HepG2 (cell line): Measurements from ENCODE around the gene EPHX1. TPM values are rescaled to one million over a fixed set of nuclear protein-coding genes. Genes with fewer than 3 reads are reported as not detected.
A peak's percentile ranks its signal among the peaks of the same experiment; 100 is the strongest.

Experiments
- ATAC-seq: fragments of 200-7000 bp; cut with Tn5 transposase; 3 replicates; pipeline ENCODE4 v1.9.1; 2020; ENCODE audit warnings: mild to moderate bottlenecking, moderate library complexity
- BruUV-seq: library from RNA; stranded (reverse); fragments of 400-500 nt; replicated peaks from 2 replicates; lab custom pipeline; 2021; lab: Mats Ljungman, UMichigan
- CTCF ChIA-PET: fragments of 300-600 bp; formaldehyde crosslinking; extraction: SDS; loops from one replicate; lab custom pipeline; 2021; ENCODE audit warnings: low total read pairs, inconsistent platforms, low intra/inter-chr PET ratio; lab: Yijun Ruan, JAX
- POLR2A ChIA-PET: fragments of 350-600 bp; sonication (Branson Sonifier 250); formaldehyde crosslinking; loops from one replicate; lab custom pipeline; 2020; ENCODE audit warnings: antibody characterized with exemption, inconsistent platforms; lab: Yijun Ruan, JAX
- DNase-seq: peaks from one replicate; pipeline ENCODE4 v3.0.0-alpha.2; 2015; ENCODE audit warnings: low spot score
- FAIRE-seq: peaks from 3 replicates; lab custom pipeline; 2011; peaks lifted over from hg19 to GRCh38; lab: Jason Lieb, UNC
- H2AFZ ChIP-seq: one replicate; pipeline ENCODE4 v1.6.1; 2011; ENCODE audit warnings: low read length, inconsistent platforms
- H3K27ac ChIP-seq: fragments of 300-600 bp; 3 replicates; pipeline ENCODE4 v1.8.0; 2011; ENCODE audit warnings: mixed run types, mild to moderate bottlenecking, mixed read lengths, low read length, inconsistent platforms; ENCODE audit not compliant: insufficient read depth; ENCODE audit errors: extremely low read length
- H3K27me3 ChIP-seq, 2 experiments: fragments of 200-600 bp in 1 of 2; 2 replicates in 1 of 2; 3 replicates in 1 of 2; pipeline versions ENCODE4 v1.6.0 to v1.8.0; 2011; ENCODE audit warnings: low read length in 2 of 2, mild to moderate bottlenecking in 2 of 2, moderate library complexity in 2 of 2, inconsistent platforms in 1 of 2; ENCODE audit not compliant: insufficient read depth in 2 of 2, control insufficient read depth in 1 of 2
- H3K36me3 ChIP-seq, 2 experiments: fragments of 200-600 bp in 1 of 2; replicated peaks in 1 of 2; 2 replicates in 1 of 2; 3 replicates in 1 of 2; pipeline versions ENCODE4 v1.5.1 to v1.8.0; 2011; ENCODE audit warnings: low read length in 2 of 2, inconsistent platforms in 1 of 2; ENCODE audit not compliant: insufficient read depth in 2 of 2, control insufficient read depth in 1 of 2
- H3K4me1 ChIP-seq: 2 replicates; pipeline ENCODE4 v1.5.1; 2012; ENCODE audit warnings: low read length, inconsistent platforms; ENCODE audit not compliant: insufficient read depth
- H3K4me2 ChIP-seq: 2 replicates; pipeline ENCODE4 v1.6.0; 2011; ENCODE audit warnings: low read depth, low read length, inconsistent platforms
- H3K4me3 ChIP-seq, 3 experiments: fragments of 200-600 bp in 1 of 3; sonication (generic), shearing (Covaris generic) in 1 of 3; replicated peaks in 1 of 3; 2 replicates each; pipeline ENCODE4 v1.5.1; 2011 to 2016; ENCODE audit warnings: low read length in 3 of 3, inconsistent platforms in 2 of 3, low read depth in 2 of 3, mild to moderate bottlenecking in 2 of 3, control low read depth in 1 of 3, mixed read lengths in 1 of 3; ENCODE audit not compliant: insufficient read depth in 1 of 3
- H3K79me2 ChIP-seq: one replicate; pipeline ENCODE4 v1.6.1; 2011; ENCODE audit warnings: low read length, inconsistent platforms; ENCODE audit not compliant: insufficient read depth
- H3K9ac ChIP-seq: 2 replicates; pipeline ENCODE4 v1.6.0; 2011; ENCODE audit warnings: mild to moderate bottlenecking, low read depth, low read length, inconsistent platforms; ENCODE audit not compliant: insufficient read depth
- H3K9me3 ChIP-seq: 2 replicates; pipeline ENCODE4 v1.5.1; 2012; ENCODE audit warnings: mild to moderate bottlenecking, low read length
- H4K20me1 ChIP-seq: 2 replicates; pipeline ENCODE4 v1.6.0; 2011; ENCODE audit warnings: inconsistent platforms, mild to moderate bottlenecking, low read length, moderate library complexity; ENCODE audit not compliant: insufficient read depth
- AFF4 ChIP-seq: sonication (generic); formaldehyde crosslinking; IDR thresholded peaks from 2 replicates; pipeline ENCODE4 v1.4.0; 2020; ENCODE audit warnings: missing genetic modification reagents
- MBNL3 ChIP-seq: fragments of 250-450 bp; sonication (Bioruptor Pico); conservative IDR thresholded peaks from 2 replicates; pipeline ENCODE4 v1.8.0; 2022; ENCODE audit warnings: mild to moderate bottlenecking, inconsistent platforms
- PAXIP1 ChIP-seq: sonication (generic); formaldehyde crosslinking; conservative IDR thresholded peaks from 2 replicates; pipeline ENCODE4 v1.4.0; 2020; ENCODE audit warnings: mild to moderate bottlenecking, missing genetic modification reagents, moderate library complexity
- TBX3 ChIP-seq: fragments of 450-650 bp; IDR thresholded peaks from 2 replicates; pipeline ENCODE4 v1.6.1; 2017; ENCODE audit warnings: antibody characterized with exemption, mild to moderate bottlenecking, inconsistent platforms, borderline replicate concordance
- TCF7 ChIP-seq: sonication (generic); IDR thresholded peaks from 2 replicates; pipeline ENCODE4 v1.6.1; 2016; ENCODE audit warnings: antibody characterized with exemption, low read depth
- TRIM24 ChIP-seq: sonication (generic); formaldehyde crosslinking; IDR thresholded peaks from 2 replicates; pipeline ENCODE4 v1.8.0; 2022; ENCODE audit warnings: mild to moderate bottlenecking, missing genetic modification reagents
- ZNF138 ChIP-seq: sonication (generic); formaldehyde crosslinking; IDR thresholded peaks from 2 replicates; pipeline ENCODE4 v1.5.0; 2020; ENCODE audit warnings: mild to moderate bottlenecking, low read depth, missing genetic modification reagents
- ZNF264 ChIP-seq: sonication (generic); formaldehyde crosslinking; IDR thresholded peaks from 2 replicates; pipeline ENCODE4 v1.4.0; 2020; ENCODE audit warnings: missing genetic modification reagents
- ZNF670 ChIP-seq: sonication (generic); formaldehyde crosslinking; IDR thresholded peaks from 2 replicates; pipeline ENCODE4 v1.8.0; 2022; ENCODE audit warnings: mild to moderate bottlenecking, missing genetic modification reagents, borderline replicate concordance
- ZNF674 ChIP-seq: sonication (generic); formaldehyde crosslinking; IDR thresholded peaks from 2 replicates; pipeline ENCODE4 v1.5.0; 2020; ENCODE audit warnings: low read depth, mild to moderate bottlenecking, missing genetic modification reagents
- WGBS: methylation state at CpG from one replicate; pipeline ENCODE4 v1.1.6; 2017; ENCODE audit warnings: low lambda C conversion rate; 5-methylcytosine and 5-hydroxymethylcytosine counted together
- in situ Hi-C: cut with HindIII; loops from 2 replicates; pipeline ENCODE4 v1.10.0; 2017; ENCODE audit warnings: low pct_unique_long_range_greater_than_20kb; ENCODE audit not compliant: extremely low pct_ligation_motif_present
- intact Hi-C: fragments of 100-400 bp; cut with micrococcal nuclease; formaldehyde crosslinking; loops from one replicate; pipeline ENCODE4 v1.10.0; 2022; ENCODE audit not compliant: unreplicated experiment
- polyA plus RNA-seq, 8 experiments: library from polyadenylated mRNA; depleted of rRNA in 3 of 8; stranded (reverse) in 7 of 8; unstranded in 1 of 8; fragments of >200 nt; fragmentation: Illumina TruSeq in 4 of 8; extraction: Trizol in 4 of 8; gene quantifications; 2 replicates each; pipeline versions ENCODE4 v1.2.1 to v1.2.3, GENCODE V29; 2011 to 2016; ENCODE audit warnings: low read depth in 4 of 8, missing spikeins in 1 of 8, mixed read lengths in 1 of 8; ENCODE audit not compliant: insufficient read depth in 1 of 8
- total RNA-seq, 5 experiments: library from RNA; depleted of rRNA; stranded (reverse); fragments of >200 nt; fragmentation: Illumina TruSeq; extraction: Trizol; gene quantifications; 2 replicates each; pipeline ENCODE4 v1.2.3, GENCODE V29; 2016; ENCODE audit warnings: low read depth in 1 of 5
- TF ChIP-seq, protein P1 (sequence below): sonication (generic); formaldehyde crosslinking; IDR thresholded peaks from 2 replicates; pipeline ENCODE4 v1.4.0; 2020; ENCODE audit warnings: mild to moderate bottlenecking, missing genetic modification reagents, borderline replicate concordance

Gene EPHX1
- total and polyA plus RNA-seq, 2 of the 13 experiments (the other 11 are each of a cell fraction or from before 2014, with no cell fraction given): 27.7 to 36.5 TPM

DNA sequence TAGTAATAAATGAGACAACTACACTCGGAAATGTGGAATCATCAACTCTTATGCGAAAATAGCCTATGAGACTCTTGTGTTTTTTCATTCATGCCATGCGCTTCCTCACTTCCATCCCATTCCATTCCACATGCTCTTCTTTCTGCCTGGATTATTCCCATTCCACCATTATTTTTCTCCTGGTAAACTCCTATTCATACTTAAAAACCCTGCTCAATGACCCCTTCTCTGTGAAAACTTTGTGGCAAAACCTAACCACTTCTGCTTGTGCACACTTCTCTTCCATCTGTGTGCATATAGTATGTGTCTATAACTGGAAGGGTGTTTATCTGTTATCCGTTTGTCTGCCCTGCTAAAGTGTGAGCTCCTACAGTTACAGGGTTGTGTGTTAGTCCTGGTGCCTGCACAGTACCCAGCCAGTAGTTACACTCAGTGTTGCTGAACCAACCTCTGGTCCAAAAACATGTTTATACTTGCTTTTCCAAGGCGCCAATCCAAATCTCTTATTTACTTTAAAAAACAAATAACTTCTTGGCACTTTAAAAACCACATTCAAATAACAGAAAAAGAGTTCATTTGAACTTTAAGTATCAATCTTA lies 10.7 kb downstream of the EPHX1 start:
- Histone ChIP-seq H3K4me2 (no peak overlapping the region), H3K4me1 (peaks cover 96% of the 10 kb centered on the region), H3K27ac (no peak overlapping the region), H2AFZ (no peak overlapping the region), H3K36me3 (peaks cover 2 to 8% of the 10 kb centered on the region in 2 experiments; a peak in 3 of 5 replicates), H3K9me3 (no peaks in the 10 kb centered on the region), H3K9ac (no peak overlapping the region), H3K4me3 (no peak overlapping the region), H3K79me2 (peaks cover 29% of the 10 kb centered on the region), H4K20me1 (no peaks in the 10 kb centered on the region), H3K27me3 (no peaks in the 10 kb centered on the region)
- FAIRE-seq (peak; percentile 32), ATAC-seq (no peak), DNase-seq (no peak)
- intact Hi-C loops: loop anchor here (10.0 kb wide), 1 partner anchor 104 kb away; the partner anchor contains the start of gene PYCR2
- ChIA-PET POLR2A (interaction anchor here (1.8 kb wide), 1 partner anchor 10 kb away, joined by 5 read pairs; the partner anchor contains the start of gene EPHX1), CTCF (no interaction called here)
- no TSS peak for BruUV-seq
- in situ Hi-C loops: no loop called here
- 71% methylated on average over 5 of the region's 5 CpGs for WGBS
- TF ChIP-seq ZNF674 (CRISPR knock-in tag) (no peak), ZNF264 (CRISPR knock-in tag) (no peak), PAXIP1 (CRISPR knock-in tag) (peak; percentile 42; the same call in 1 of the 2 replicates), ZNF670 (CRISPR knock-in tag) (no peak), TCF7 (peak; percentile 10; the same call in 1 of the 2 replicates), ZNF138 (CRISPR knock-in tag) (no peak), TBX3 (peak; percentile 37; the same call in 1 of the 2 replicates), TRIM24 (CRISPR knock-in tag) (no peak), MBNL3 (no peak), AFF4 (CRISPR knock-in tag) (no peak)
- TF ChIP-seq, protein P1, sequence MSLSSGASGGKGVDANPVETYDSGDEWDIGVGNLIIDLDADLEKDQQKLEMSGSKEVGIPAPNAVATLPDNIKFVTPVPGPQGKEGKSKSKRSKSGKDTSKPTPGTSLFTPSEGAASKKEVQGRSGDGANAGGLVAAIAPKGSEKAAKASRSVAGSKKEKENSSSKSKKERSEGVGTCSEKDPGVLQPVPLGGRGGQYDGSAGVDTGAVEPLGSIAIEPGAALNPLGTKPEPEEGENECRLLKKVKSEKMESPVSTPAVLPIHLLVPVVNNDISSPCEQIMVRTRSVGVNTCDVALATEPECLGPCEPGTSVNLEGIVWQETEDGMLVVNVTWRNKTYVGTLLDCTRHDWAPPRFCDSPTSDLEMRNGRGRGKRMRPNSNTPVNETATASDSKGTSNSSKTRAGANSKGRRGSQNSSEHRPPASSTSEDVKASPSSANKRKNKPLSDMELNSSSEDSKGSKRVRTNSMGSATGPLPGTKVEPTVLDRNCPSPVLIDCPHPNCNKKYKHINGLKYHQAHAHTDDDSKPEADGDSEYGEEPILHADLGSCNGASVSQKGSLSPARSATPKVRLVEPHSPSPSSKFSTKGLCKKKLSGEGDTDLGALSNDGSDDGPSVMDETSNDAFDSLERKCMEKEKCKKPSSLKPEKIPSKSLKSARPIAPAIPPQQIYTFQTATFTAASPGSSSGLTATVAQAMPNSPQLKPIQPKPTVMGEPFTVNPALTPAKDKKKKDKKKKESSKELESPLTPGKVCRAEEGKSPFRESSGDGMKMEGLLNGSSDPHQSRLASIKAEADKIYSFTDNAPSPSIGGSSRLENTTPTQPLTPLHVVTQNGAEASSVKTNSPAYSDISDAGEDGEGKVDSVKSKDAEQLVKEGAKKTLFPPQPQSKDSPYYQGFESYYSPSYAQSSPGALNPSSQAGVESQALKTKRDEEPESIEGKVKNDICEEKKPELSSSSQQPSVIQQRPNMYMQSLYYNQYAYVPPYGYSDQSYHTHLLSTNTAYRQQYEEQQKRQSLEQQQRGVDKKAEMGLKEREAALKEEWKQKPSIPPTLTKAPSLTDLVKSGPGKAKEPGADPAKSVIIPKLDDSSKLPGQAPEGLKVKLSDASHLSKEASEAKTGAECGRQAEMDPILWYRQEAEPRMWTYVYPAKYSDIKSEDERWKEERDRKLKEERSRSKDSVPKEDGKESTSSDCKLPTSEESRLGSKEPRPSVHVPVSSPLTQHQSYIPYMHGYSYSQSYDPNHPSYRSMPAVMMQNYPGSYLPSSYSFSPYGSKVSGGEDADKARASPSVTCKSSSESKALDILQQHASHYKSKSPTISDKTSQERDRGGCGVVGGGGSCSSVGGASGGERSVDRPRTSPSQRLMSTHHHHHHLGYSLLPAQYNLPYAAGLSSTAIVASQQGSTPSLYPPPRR (CRISPR knock-in tag): 0 out of 2 replicates have a peak, but pooled peaks have one; percentile 45
